HG02938 (cell line): ENCODE measurements around the gene WT1.

Experiments
- ATAC-seq: cut with Tn5 transposase; IDR thresholded peaks from one replicate; pipeline ENCODE4 v1.9.1; 2021; ENCODE audit warnings: mild to moderate bottlenecking, moderate library complexity; ENCODE audit not compliant: unreplicated experiment

The WT1 gene

GRCh38 chr11:32340181-32340580 lies 95.2 kb downstream of the WT1 start:
- ATAC-seq: no peak
